ENCODE measurements around the gene MAB21L3. TPM values are rescaled to one million over a fixed set of nuclear protein-coding genes. Genes with fewer than 3 reads are reported as not detected.

MAB21L3 gene
- total RNA-seq, 1 donor: 0.36 TPM

DNA sequence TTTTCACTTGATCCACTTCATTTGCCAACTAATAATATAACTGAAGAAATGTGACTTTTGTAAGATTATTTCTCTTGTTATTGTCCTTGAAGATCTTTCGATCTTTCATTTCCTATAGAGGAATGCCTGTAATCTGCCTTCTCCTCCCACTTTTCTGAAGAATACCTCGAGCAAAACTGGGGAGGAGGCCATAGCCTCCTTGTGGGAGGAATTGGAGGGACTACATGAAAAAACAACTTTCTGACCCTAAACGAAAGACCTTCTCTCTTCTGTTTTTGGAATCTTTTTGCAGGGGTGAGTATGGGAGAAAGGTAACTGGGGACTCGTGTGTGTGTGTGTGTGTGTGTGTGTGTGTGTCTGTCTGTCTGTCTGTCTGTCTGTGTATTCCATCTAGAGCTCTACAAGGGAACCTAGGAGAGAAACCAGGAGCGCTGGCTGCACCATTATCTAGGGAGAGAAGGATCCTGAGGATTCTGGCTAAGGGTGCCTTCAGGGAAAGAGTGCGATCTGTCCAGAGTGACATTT is 32.4 kb upstream of the MAB21L3 start:
- no peak overlapping the region for H2AFZ ChIP-seq (ENCODE audit: low read length)
- TF ChIP-seq, protein P1, sequence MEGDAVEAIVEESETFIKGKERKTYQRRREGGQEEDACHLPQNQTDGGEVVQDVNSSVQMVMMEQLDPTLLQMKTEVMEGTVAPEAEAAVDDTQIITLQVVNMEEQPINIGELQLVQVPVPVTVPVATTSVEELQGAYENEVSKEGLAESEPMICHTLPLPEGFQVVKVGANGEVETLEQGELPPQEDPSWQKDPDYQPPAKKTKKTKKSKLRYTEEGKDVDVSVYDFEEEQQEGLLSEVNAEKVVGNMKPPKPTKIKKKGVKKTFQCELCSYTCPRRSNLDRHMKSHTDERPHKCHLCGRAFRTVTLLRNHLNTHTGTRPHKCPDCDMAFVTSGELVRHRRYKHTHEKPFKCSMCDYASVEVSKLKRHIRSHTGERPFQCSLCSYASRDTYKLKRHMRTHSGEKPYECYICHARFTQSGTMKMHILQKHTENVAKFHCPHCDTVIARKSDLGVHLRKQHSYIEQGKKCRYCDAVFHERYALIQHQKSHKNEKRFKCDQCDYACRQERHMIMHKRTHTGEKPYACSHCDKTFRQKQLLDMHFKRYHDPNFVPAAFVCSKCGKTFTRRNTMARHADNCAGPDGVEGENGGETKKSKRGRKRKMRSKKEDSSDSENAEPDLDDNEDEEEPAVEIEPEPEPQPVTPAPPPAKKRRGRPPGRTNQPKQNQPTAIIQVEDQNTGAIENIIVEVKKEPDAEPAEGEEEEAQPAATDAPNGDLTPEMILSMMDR (IDR thresholded peaks at IDR 0.05; ENCODE audit: extremely low read depth, low read depth, low read length): no peak
- no peak overlapping the region for H3K4me2 ChIP-seq (ENCODE audit: insufficient read depth, low read length)
- no peaks in the 10 kb centered on the region for H3K27me3 ChIP-seq (ENCODE audit: insufficient read depth, low read length)
- no peaks in the 10 kb centered on the region for H4K20me1 ChIP-seq (ENCODE audit: insufficient read depth, low read length)
- DNase-seq (ENCODE audit: insufficient read length, low spot score, missing footprints): no peak
- no peak overlapping the region for H3K4me3 ChIP-seq (ENCODE audit: insufficient read depth, low read length)
- no peaks in the 10 kb centered on the region for H3K36me3 ChIP-seq (ENCODE audit: insufficient read depth, low read length)
- no peak overlapping the region for H3K27ac ChIP-seq (ENCODE audit: low read depth, low read length)
- no peaks in the 10 kb centered on the region for H3K4me1 ChIP-seq (ENCODE audit: insufficient read depth, low read length)
- no peaks in the 10 kb centered on the region for H3K9me3 ChIP-seq (ENCODE audit: low read depth, low read length)
- H3K79me2 ChIP-seq (ENCODE audit: insufficient read depth, low read length): no peaks in the 10 kb centered on the region

- Histone ChIP-seq H4K20me1 (ENCODE audit: insufficient read depth, low read length) (no peaks in the 10 kb centered on the region), H3K27me3 (ENCODE audit: insufficient read depth, low read length) (no peaks in the 10 kb centered on the region), H3K4me2 (ENCODE audit: insufficient read depth, low read length) (no peak overlapping the region), H2AFZ (ENCODE audit: low read length) (no peak overlapping the region), H3K4me1 (ENCODE audit: insufficient read depth, low read length) (no peaks in the 10 kb centered on the region), H3K27ac (ENCODE audit: low read depth, low read length) (no peak overlapping the region), H3K9me3 (ENCODE audit: low read depth, low read length) (peaks cover 3% of the 10 kb centered on the region), H3K79me2 (ENCODE audit: insufficient read depth, low read length) (no peaks in the 10 kb centered on the region), H3K36me3 (ENCODE audit: insufficient read depth, low read length) (no peaks in the 10 kb centered on the region), H3K4me3 (ENCODE audit: insufficient read depth, low read length) (no peak overlapping the region)
- no peak for DNase-seq (ENCODE audit: insufficient read length, low spot score, missing footprints)
- TF ChIP-seq, protein P1 (IDR thresholded peaks at IDR 0.05; ENCODE audit: extremely low read depth, low read depth, low read length): no peak
These were observed 23.6 kb upstream of the MAB21L3 start for GRCh38 chr1:116087628-116088027.

GRCh38 chr1:116089870-116090269 is 21.3 kb upstream of the MAB21L3 start:
- H3K79me2 ChIP-seq (ENCODE audit: insufficient read depth, low read length): no peaks in the 10 kb centered on the region
- TF ChIP-seq, protein P1 (IDR thresholded peaks at IDR 0.05; ENCODE audit: extremely low read depth, low read depth, low read length): no peak
- no peaks in the 10 kb centered on the region for H4K20me1 ChIP-seq (ENCODE audit: insufficient read depth, low read length)
- no peaks in the 10 kb centered on the region for H3K27me3 ChIP-seq (ENCODE audit: insufficient read depth, low read length)
- no peak overlapping the region for H2AFZ ChIP-seq (ENCODE audit: low read length)
- DNase-seq (ENCODE audit: insufficient read length, low spot score, missing footprints): no peak
- H3K9me3 ChIP-seq (ENCODE audit: low read depth, low read length): peaks cover 3% of the 10 kb centered on the region
- no peak overlapping the region for H3K27ac ChIP-seq (ENCODE audit: low read depth, low read length)
- H3K4me3 ChIP-seq (ENCODE audit: insufficient read depth, low read length): no peak overlapping the region
- no peak overlapping the region for H3K4me2 ChIP-seq (ENCODE audit: insufficient read depth, low read length)
- no peaks in the 10 kb centered on the region for H3K36me3 ChIP-seq (ENCODE audit: insufficient read depth, low read length)
- no peaks in the 10 kb centered on the region for H3K4me1 ChIP-seq (ENCODE audit: insufficient read depth, low read length)

DNA sequence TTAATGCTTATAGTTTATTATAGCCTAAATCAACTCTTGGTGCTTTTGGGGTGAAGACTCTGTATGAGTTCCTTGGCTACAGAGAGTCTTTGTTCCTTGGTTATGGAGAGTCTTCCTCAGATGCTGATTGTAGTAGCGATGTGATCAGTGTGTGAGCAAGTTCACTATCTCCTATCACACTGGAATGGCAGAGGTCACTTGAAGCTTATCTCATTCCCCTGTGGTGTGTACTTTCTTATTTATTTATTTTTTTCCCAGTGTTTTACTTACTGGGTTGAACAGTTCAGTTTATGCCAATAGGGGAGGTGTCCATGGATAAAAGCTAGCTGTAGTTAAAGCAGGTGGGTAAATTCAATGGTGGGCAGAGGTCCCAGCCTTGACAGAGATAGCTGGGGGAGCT is 20.1 kb upstream of the MAB21L3 start:
- no peak overlapping the region for H3K27ac ChIP-seq (ENCODE audit: low read depth, low read length)
- H4K20me1 ChIP-seq (ENCODE audit: insufficient read depth, low read length): no peaks in the 10 kb centered on the region
- H3K9me3 ChIP-seq (ENCODE audit: low read depth, low read length): peaks cover 4% of the 10 kb centered on the region
- no peaks in the 10 kb centered on the region for H3K79me2 ChIP-seq (ENCODE audit: insufficient read depth, low read length)
- no peak overlapping the region for H2AFZ ChIP-seq (ENCODE audit: low read length)
- no peak overlapping the region for H3K4me2 ChIP-seq (ENCODE audit: insufficient read depth, low read length)
- no peaks in the 10 kb centered on the region for H3K36me3 ChIP-seq (ENCODE audit: insufficient read depth, low read length)
- TF ChIP-seq, protein P1 (IDR thresholded peaks at IDR 0.05; ENCODE audit: extremely low read depth, low read depth, low read length): no peak
- H3K4me1 ChIP-seq (ENCODE audit: insufficient read depth, low read length): no peaks in the 10 kb centered on the region
- H3K27me3 ChIP-seq (ENCODE audit: insufficient read depth, low read length): no peaks in the 10 kb centered on the region
- H3K4me3 ChIP-seq (ENCODE audit: insufficient read depth, low read length): no peak overlapping the region
- no peak for DNase-seq (ENCODE audit: insufficient read length, low spot score, missing footprints)

Data from osteoblast (primary cell).